Calu3 (cell line): ENCODE data around the gene FHIT. TPM values are rescaled to one million over a fixed set of nuclear protein-coding genes. Genes with fewer than 3 reads are reported as not detected.
"Not testable (repeated sequence)": the region's sequence is repeated elsewhere in the genome, so short reads cannot be mapped to it uniquely, and the experiment has no call there.

Source experiments
- BruUV-seq: library from RNA; stranded (reverse); fragments of 400-500 nt; replicated peaks from 2 replicates; lab custom pipeline; 2021; lab: Mats Ljungman, UMichigan
- CTCF ChIA-PET: fragments of 300-600 bp; sonication (Branson Sonifier 250); formaldehyde crosslinking; loops from one replicate; lab custom pipeline; 2022; ENCODE audit warnings: antibody characterized with exemption; lab: Charles Lee
- DNase-seq: peaks from one replicate; pipeline ENCODE4 v3.0.0; 2022
- H3K27ac Mint-ChIP-seq: one replicate; pipeline ENCODE4 v1.8.0; 2022; ENCODE audit warnings: mixed read lengths; ENCODE audit not compliant: unreplicated experiment
- H3K27me3 Mint-ChIP-seq: one replicate; pipeline ENCODE4 v1.8.0; 2022; ENCODE audit warnings: mixed read lengths; ENCODE audit not compliant: unreplicated experiment
- H3K36me3 Mint-ChIP-seq: one replicate; pipeline ENCODE4 v1.8.0; 2022; ENCODE audit warnings: mild to moderate bottlenecking, moderate library complexity, mixed read lengths; ENCODE audit not compliant: insufficient read depth, unreplicated experiment
- H3K4me1 Mint-ChIP-seq: one replicate; pipeline ENCODE4 v1.8.0; 2022; ENCODE audit warnings: mild to moderate bottlenecking, low read depth, mixed read lengths; ENCODE audit not compliant: unreplicated experiment
- H3K4me3 Mint-ChIP-seq: one replicate; pipeline ENCODE4 v1.8.0; 2022; ENCODE audit warnings: mild to moderate bottlenecking, low read depth, moderate library complexity, mixed read lengths; ENCODE audit not compliant: unreplicated experiment
- H3K9me3 Mint-ChIP-seq: one replicate; pipeline ENCODE4 v1.8.0; 2022; ENCODE audit warnings: low read depth, mixed read lengths; ENCODE audit not compliant: unreplicated experiment
- CTCF ChIP-seq: fragments of 200-600 bp; IDR thresholded peaks from one replicate; pipeline ENCODE4 v1.8.0; 2022; ENCODE audit warnings: antibody characterized with exemption; ENCODE audit not compliant: unreplicated experiment
- intact Hi-C: fragments of 100-400 bp; cut with micrococcal nuclease; formaldehyde crosslinking; loops from one replicate; pipeline ENCODE4 v1.10.0; 2022; ENCODE audit not compliant: unreplicated experiment
- total RNA-seq: library from RNA; stranded (reverse); gene quantifications from 2 replicates; pipeline ENCODE4 v1.2.3, GENCODE V29; 2022

The FHIT gene
- total RNA-seq, 1 experiment from 2014 or later: 6.2 TPM

GRCh38 chr3:59809710-59810444 is 1441.4 kb downstream of the FHIT start:
- Mint-ChIP-seq H3K4me1 (no peaks in the 10 kb centered on the region), H3K27me3 (no peaks in the 10 kb centered on the region), H3K27ac (no peak overlapping the region), H3K9me3 (peaks cover 8% of the 10 kb centered on the region), H3K4me3 (no peak overlapping the region), H3K36me3 (no peaks in the 10 kb centered on the region)
- CTCF ChIA-PET: interaction anchor here (1.2 kb wide), 1 partner anchor 497 kb away, joined by 4 read pairs; no protein-coding TSS in a partner anchor
- no peak for DNase-seq
- intact Hi-C loops: loop anchor here (5.0 kb wide), 1 partner anchor 598 kb away; no protein-coding TSS in a partner anchor
- TF ChIP-seq CTCF: no peak
- BruUV-seq: no TSS peak

GRCh38 chr3:59809016-59809415 is 1442.2 kb downstream of the FHIT start:
- Mint-ChIP-seq H3K4me3 (no peak overlapping the region), H3K27ac (no peak overlapping the region), H3K27me3 (no peaks in the 10 kb centered on the region), H3K9me3 (peaks cover 8% of the 10 kb centered on the region), H3K4me1 (no peaks in the 10 kb centered on the region), H3K36me3 (no peaks in the 10 kb centered on the region)
- TF ChIP-seq CTCF: no peak
- no TSS peak for BruUV-seq
- CTCF ChIA-PET: no interaction called here
- no peak for DNase-seq
- intact Hi-C loops: no loop called here

GRCh38 chr3:59808446-59808845 is 1442.8 kb downstream of the FHIT start:
- DNase-seq: no peak
- BruUV-seq: no TSS peak
- no peak for TF ChIP-seq CTCF
- H3K4me3 Mint-ChIP-seq: no peak overlapping the region
- peaks cover 8% of the 10 kb centered on the region for H3K9me3 Mint-ChIP-seq
- CTCF ChIA-PET: no interaction called here
- no peaks in the 10 kb centered on the region for H3K36me3 Mint-ChIP-seq
- no peaks in the 10 kb centered on the region for H3K4me1 Mint-ChIP-seq
- intact Hi-C loops: no loop called here
- no peak overlapping the region for H3K27ac Mint-ChIP-seq
- H3K27me3 Mint-ChIP-seq: no peaks in the 10 kb centered on the region

GRCh38 chr3:59803268-59803667 is 1448.0 kb downstream of the FHIT start:
- H3K4me1 Mint-ChIP-seq: no peaks in the 10 kb centered on the region
- no TSS peak for BruUV-seq
- H3K9me3 Mint-ChIP-seq: peaks cover 5% of the 10 kb centered on the region
- CTCF ChIA-PET: interaction anchor here (0.5 kb wide), 1 partner anchor 55 kb away, joined by 6 read pairs; no protein-coding TSS in a partner anchor
- intact Hi-C loops: no loop called here
- TF ChIP-seq CTCF: no peak
- H3K27me3 Mint-ChIP-seq: no peaks in the 10 kb centered on the region
- DNase-seq: no peak
- no peak overlapping the region for H3K27ac Mint-ChIP-seq
- H3K36me3 Mint-ChIP-seq: no peaks in the 10 kb centered on the region
- H3K4me3 Mint-ChIP-seq: no peak overlapping the region

GRCh38 chr3:59802453-59802852 is 1448.8 kb downstream of the FHIT start:
- H3K4me1 Mint-ChIP-seq, intact Hi-C loops, H3K4me3 Mint-ChIP-seq, H3K27ac Mint-ChIP-seq, H3K36me3 Mint-ChIP-seq, CTCF ChIA-PET, H3K27me3 Mint-ChIP-seq, BruUV-seq, DNase-seq, H3K9me3 Mint-ChIP-seq: not testable (repeated sequence)
